Esophagus muscularis mucosa (tissue), 2 donors: Measurements from ENCODE around the gene SOX11.

Experiments
- EP300 ChIP-seq: sonication (generic); formaldehyde crosslinking; IDR thresholded peaks from one replicate; pipeline ENCODE4 v1.6.1; 2017; ENCODE audit warnings: antibody characterized with exemption
- POLR2A ChIP-seq: fragments of 450-650 bp; IDR thresholded peaks from one replicate; pipeline ENCODE4 v1.6.1; 2017; ENCODE audit warnings: antibody characterized with exemption, moderate library complexity, mild to moderate bottlenecking, low read depth

- TF ChIP-seq EP300: no peak
- TF ChIP-seq POLR2A: no peak
Observed at GRCh38 chr2:5740053-5740452, 47.9 kb downstream of the SOX11 start.
